Thyroid gland (tissue), 4 donors: ENCODE results near the gene ABCA5. TPM values are rescaled to one million over a fixed set of nuclear protein-coding genes. Genes with fewer than 3 reads are reported as not detected.

Experiments used
- DNase-seq, 2 donors: peaks; one replicate each; pipeline ENCODE4 v3.0.0-alpha.2; 2019
- H3K27ac ChIP-seq, 3 donors: fragments of 200-600 bp; sonication (generic); 1 replicate in 2 of 3; 2 replicates in 1 of 3; pipeline ENCODE4 v1.5.1; 2016 to 2019; ENCODE audit warnings: mild to moderate bottlenecking in 1 of 3, moderate library complexity in 1 of 3
- H3K27me3 ChIP-seq: fragments of 200-600 bp; sonication (generic); one replicate; pipeline ENCODE4 v1.5.1; 2019
- H3K36me3 ChIP-seq, 2 donors: fragments of 200-600 bp; sonication (generic); one replicate each; pipeline ENCODE4 v1.5.1; 2016 to 2019
- H3K4me1 ChIP-seq, 2 donors: fragments of 200-600 bp; sonication (generic); one replicate each; pipeline ENCODE4 v1.5.1; 2017 to 2019
- H3K4me3 ChIP-seq, 3 donors: fragments of 200-600 bp; sonication (generic); replicated peaks in 1 of 3; 1 replicate in 2 of 3; 2 replicates in 1 of 3; pipeline ENCODE4 v1.5.1; 2016; ENCODE audit warnings: mild to moderate bottlenecking in 1 of 3
- H3K9me3 ChIP-seq: fragments of 200-600 bp; sonication (generic); one replicate; pipeline ENCODE4 v1.5.1; 2017
- POLR2A ChIP-seq, 2 donors: fragments of 450-650 bp; IDR thresholded peaks; one replicate each; pipeline ENCODE4 v1.6.1; 2017; ENCODE audit warnings: antibody characterized with exemption in 2 of 2, mild to moderate bottlenecking in 2 of 2, moderate library complexity in 1 of 2
- whole genome bisulfite sequencing, 2 donors: methylation state at CpG; one replicate each; pipeline ENCODE4 v1.1.5; 2017; 5-methylcytosine and 5-hydroxymethylcytosine counted together
- intact Hi-C: fragments of 100-400 bp; cut with DNase I; formaldehyde crosslinking; loops from one replicate; pipeline ENCODE4 v1.15.1; 2023
- total RNA-seq, 4 donors: library from RNA; depleted of rRNA; stranded (reverse); fragments of >200 nt; gene quantifications; one replicate each; pipeline ENCODE4 v1.2.3, GENCODE V29; 2016
- TF ChIP-seq, protein P1 (sequence below), 6 experiments: fragments of 200-600 bp in 3 of 6; fragments of 450-650 bp in 3 of 6; sonication (generic) in 3 of 6; IDR thresholded peaks; one replicate each; pipeline ENCODE4 v1.5.1; 2016 to 2019; ENCODE audit warnings: antibody characterized with exemption in 6 of 6, mild to moderate bottlenecking in 2 of 6, inconsistent platforms in 1 of 6, moderate library complexity in 1 of 6

ABCA5 gene
- total RNA-seq, 4 donors from 2014 or later: 39.2 to 69.0 (median 52.3) TPM

DNA sequence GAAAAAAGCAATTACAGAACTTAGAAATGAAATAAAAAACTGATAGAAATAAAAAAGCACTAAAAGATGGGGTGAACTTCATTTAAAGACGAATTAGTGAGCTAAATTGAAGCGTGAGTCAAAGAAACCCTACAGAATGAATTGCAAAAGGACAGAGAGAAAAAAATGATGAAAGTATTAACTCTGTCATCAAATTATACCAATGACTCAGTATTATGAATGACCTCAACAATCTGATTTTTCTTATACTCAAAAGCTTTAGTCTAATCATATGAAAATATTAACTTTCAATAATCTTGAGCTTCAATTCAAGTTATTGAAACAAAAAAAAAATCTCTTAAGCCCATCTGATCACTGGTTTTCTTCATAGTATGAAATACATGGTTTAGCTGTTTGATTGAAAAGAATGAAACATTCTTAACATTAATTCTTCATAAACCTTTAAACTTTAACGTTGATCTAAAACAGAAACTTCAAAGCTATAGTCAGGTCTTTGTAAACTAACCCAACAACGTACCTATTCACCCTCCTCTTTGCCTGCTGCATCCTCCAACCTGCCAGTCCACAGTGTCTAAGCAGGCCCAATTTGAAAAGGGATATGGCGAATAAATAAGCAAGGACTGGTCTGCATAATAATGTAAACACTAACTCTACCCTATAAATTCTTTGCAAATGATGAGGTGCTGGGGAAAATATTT lies 6.6 kb downstream of the ABCA5 start:
- intact Hi-C loops: no loop called here
- H3K36me3 ChIP-seq: no peaks in the 10 kb centered on the region

DNA sequence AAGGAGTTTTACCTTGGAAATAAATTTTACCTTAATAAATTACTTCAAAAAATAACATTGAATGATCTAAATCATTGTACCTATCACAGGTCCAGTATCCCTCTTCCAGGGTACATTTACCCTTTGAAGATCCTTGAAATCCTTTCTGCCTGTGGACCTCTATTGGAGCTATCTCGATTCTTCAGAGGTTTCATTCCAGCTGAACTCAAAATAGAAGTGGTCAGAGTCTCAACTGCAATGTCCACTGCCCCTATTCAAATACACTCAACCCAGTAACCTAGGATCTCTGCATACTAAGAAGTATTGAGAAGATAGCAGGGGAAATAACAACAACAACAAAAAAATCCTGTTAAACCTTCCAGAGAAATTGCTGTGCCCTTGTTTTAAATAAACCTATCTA lies 9.3 kb downstream of the ABCA5 start:
- TF ChIP-seq, protein P1, sequence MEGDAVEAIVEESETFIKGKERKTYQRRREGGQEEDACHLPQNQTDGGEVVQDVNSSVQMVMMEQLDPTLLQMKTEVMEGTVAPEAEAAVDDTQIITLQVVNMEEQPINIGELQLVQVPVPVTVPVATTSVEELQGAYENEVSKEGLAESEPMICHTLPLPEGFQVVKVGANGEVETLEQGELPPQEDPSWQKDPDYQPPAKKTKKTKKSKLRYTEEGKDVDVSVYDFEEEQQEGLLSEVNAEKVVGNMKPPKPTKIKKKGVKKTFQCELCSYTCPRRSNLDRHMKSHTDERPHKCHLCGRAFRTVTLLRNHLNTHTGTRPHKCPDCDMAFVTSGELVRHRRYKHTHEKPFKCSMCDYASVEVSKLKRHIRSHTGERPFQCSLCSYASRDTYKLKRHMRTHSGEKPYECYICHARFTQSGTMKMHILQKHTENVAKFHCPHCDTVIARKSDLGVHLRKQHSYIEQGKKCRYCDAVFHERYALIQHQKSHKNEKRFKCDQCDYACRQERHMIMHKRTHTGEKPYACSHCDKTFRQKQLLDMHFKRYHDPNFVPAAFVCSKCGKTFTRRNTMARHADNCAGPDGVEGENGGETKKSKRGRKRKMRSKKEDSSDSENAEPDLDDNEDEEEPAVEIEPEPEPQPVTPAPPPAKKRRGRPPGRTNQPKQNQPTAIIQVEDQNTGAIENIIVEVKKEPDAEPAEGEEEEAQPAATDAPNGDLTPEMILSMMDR (IDR thresholded peaks at IDR 0.05): no peak
- TF ChIP-seq POLR2A (IDR thresholded peaks at IDR 0.05): no peak
- 97 to 100% methylated on average over 1 of the region's 1 CpG for WGBS, 2 donors
- no peak overlapping the region for H3K4me3 ChIP-seq
- no peak for DNase-seq
- H3K4me1 ChIP-seq: peaks cover 6 to 8% of the 10 kb centered on the region in 2 donors
- H3K36me3 ChIP-seq: no peaks in the 10 kb centered on the region
- H3K9me3 ChIP-seq: no peaks in the 10 kb centered on the region
- no peak overlapping the region for H3K27ac ChIP-seq
- intact Hi-C loops: no loop called here
- no peaks in the 10 kb centered on the region for H3K27me3 ChIP-seq

More for the DNA sequence above, 6.6 kb downstream of the ABCA5 start:
- TF ChIP-seq POLR2A (IDR thresholded peaks at IDR 0.05): no peak
- DNase-seq: no peak
- Histone ChIP-seq H3K27me3 (no peaks in the 10 kb centered on the region), H3K27ac (no peak overlapping the region), H3K4me3 (no peak overlapping the region), H3K9me3 (no peaks in the 10 kb centered on the region), H3K4me1 (no peaks in the 10 kb centered on the region)
- WGBS, 2 donors: 65 to 66% methylated on average over 5 of the region's 5 CpGs

DNA sequence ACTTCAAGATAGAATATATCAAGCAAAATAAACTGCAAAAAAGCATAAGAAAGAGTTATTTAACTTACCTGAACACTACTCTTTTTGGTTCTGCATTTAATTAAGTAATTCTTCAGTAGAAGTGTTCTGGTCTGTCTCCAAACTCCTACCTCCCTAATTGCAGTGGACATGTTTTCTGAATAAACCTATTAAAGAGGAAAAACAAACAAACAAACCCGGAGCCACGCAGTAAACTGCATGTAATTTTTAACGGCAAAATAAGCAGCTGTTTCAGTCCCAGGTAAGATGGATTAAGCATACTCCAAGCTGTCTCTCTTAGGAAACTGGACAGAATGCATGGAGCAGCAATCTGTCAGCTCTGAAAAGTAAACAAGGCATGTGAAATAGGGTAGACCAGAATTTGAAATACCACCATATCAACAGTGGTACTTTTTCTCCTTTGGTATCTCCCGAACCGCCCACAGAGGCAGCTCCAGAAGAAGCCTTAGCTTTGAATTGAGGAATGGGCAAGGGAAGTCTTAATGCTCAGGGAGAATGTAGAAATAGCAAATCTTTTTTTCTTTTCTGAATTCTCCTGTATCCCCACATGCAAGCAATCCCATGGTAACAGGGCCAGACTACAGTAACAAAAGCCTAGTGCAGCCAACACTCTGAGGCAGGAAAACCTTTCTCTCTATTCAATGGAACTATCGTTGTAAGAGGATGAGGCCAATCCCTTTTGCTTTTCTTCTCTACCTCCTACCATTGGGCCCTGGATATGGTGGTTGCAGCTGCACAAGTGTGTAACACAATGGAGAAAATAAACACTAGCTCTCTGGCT lies 12.5 kb downstream of the ABCA5 start:
- no peak for DNase-seq
- Histone ChIP-seq H3K4me1 (peaks cover 6 to 8% of the 10 kb centered on the region in 2 donors), H3K9me3 (no peaks in the 10 kb centered on the region), H3K27me3 (no peaks in the 10 kb centered on the region), H3K36me3 (no peaks in the 10 kb centered on the region), H3K4me3 (no peak overlapping the region), H3K27ac (no peak overlapping the region)
- TF ChIP-seq POLR2A (IDR thresholded peaks at IDR 0.05): no peak
- TF ChIP-seq, protein P1 (IDR thresholded peaks at IDR 0.05): no peak
- intact Hi-C loops: no loop called here
- WGBS, 2 donors: 55 to 63% methylated on average over 6 of the region's 6 CpGs

DNA sequence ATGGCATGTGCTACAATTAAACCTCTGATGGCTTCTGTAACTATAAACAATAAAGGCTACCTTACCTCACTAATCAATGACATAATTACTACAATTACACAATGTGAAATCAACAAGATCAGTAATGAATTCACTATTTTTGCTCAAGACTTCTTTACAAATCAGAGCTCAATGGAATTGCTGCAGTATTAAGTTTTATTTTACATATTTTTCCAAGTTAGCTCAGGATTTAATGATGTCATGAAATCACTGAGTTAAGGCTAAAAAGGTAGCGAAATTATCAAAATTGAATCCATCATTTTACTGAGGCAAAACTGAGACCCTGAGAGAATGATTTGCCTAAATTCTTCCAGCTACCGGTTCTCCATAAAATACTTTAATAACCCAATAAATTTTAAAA lies 21.8 kb downstream of the ABCA5 start:
- Histone ChIP-seq H3K27ac (no peak overlapping the region), H3K4me1 (no peaks in the 10 kb centered on the region), H3K27me3 (no peaks in the 10 kb centered on the region), H3K4me3 (no peak overlapping the region), H3K9me3 (no peaks in the 10 kb centered on the region), H3K36me3 (no peaks in the 10 kb centered on the region)
- DNase-seq: no peak
- intact Hi-C loops: no loop called here
- 97 to 98% methylated on average over 2 of the region's 2 CpGs for WGBS, 2 donors
- TF ChIP-seq, protein P1 (IDR thresholded peaks at IDR 0.05): no peak
- no peak for TF ChIP-seq POLR2A (IDR thresholded peaks at IDR 0.05)

DNA sequence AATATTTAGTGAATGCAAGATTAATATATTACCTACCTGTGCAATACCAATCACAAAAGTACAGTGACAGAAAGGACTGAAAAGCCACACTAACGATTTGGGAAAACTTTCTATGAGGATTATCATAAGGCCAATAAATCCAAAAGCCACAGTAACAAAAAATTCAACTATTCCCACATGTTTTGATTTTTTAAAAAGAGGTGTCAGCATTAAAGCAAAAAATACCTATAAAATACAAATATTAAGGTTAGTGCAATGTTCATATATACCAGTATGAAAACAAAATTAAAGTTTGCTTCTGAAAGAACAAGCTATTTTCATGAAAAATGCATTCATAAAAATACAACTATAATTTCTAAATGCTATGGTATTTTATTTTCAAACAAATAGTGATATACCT lies 24.3 kb downstream of the ABCA5 start:
- Histone ChIP-seq H3K27me3 (no peaks in the 10 kb centered on the region), H3K36me3 (no peaks in the 10 kb centered on the region), H3K9me3 (no peaks in the 10 kb centered on the region), H3K27ac (no peak overlapping the region), H3K4me3 (no peak overlapping the region), H3K4me1 (no peaks in the 10 kb centered on the region)
- WGBS, 2 donors: 89 to 93% methylated on average over 1 of the region's 1 CpG
- intact Hi-C loops: no loop called here
- no peak for TF ChIP-seq POLR2A (IDR thresholded peaks at IDR 0.05)
- TF ChIP-seq, protein P1 (IDR thresholded peaks at IDR 0.05): no peak
- DNase-seq: no peak
